HepG2 (cell line): ENCODE results near the gene PSORS1C2. TPM values are rescaled to one million over a fixed set of nuclear protein-coding genes. Genes with fewer than 3 reads are reported as not detected.
"Not testable (repeated sequence)": the region's sequence is repeated elsewhere in the genome, so short reads cannot be mapped to it uniquely, and the experiment has no call there.

ENCODE experiments used
- ATAC-seq: fragments of 200-7000 bp; cut with Tn5 transposase; 3 replicates; pipeline ENCODE4 v1.9.1; 2020; ENCODE audit warnings: mild to moderate bottlenecking, moderate library complexity
- BruUV-seq: library from RNA; stranded (reverse); fragments of 400-500 nt; replicated peaks from 2 replicates; lab custom pipeline; 2021; lab: Mats Ljungman, UMichigan
- CTCF ChIA-PET: fragments of 300-600 bp; formaldehyde crosslinking; extraction: SDS; loops from one replicate; lab custom pipeline; 2021; ENCODE audit warnings: low total read pairs, inconsistent platforms, low intra/inter-chr PET ratio; lab: Yijun Ruan, JAX
- POLR2A ChIA-PET: fragments of 350-600 bp; sonication (Branson Sonifier 250); formaldehyde crosslinking; loops from one replicate; lab custom pipeline; 2020; ENCODE audit warnings: antibody characterized with exemption, inconsistent platforms; lab: Yijun Ruan, JAX
- DNase-seq: peaks from one replicate; pipeline ENCODE4 v3.0.0-alpha.2; 2015; ENCODE audit warnings: low spot score
- FAIRE-seq: peaks from 3 replicates; lab custom pipeline; 2011; peaks lifted over from hg19 to GRCh38; lab: Jason Lieb, UNC
- H2AFZ ChIP-seq: one replicate; pipeline ENCODE4 v1.6.1; 2011; ENCODE audit warnings: low read length, inconsistent platforms
- H3K27ac ChIP-seq: fragments of 300-600 bp; 3 replicates; pipeline ENCODE4 v1.8.0; 2011; ENCODE audit warnings: mixed run types, mild to moderate bottlenecking, mixed read lengths, low read length, inconsistent platforms; ENCODE audit not compliant: insufficient read depth; ENCODE audit errors: extremely low read length
- H3K27me3 ChIP-seq, 2 experiments: fragments of 200-600 bp in 1 of 2; 2 replicates in 1 of 2; 3 replicates in 1 of 2; pipeline versions ENCODE4 v1.6.0 to v1.8.0; 2011; ENCODE audit warnings: low read length in 2 of 2, mild to moderate bottlenecking in 2 of 2, moderate library complexity in 2 of 2, inconsistent platforms in 1 of 2; ENCODE audit not compliant: insufficient read depth in 2 of 2, control insufficient read depth in 1 of 2
- H3K36me3 ChIP-seq, 2 experiments: fragments of 200-600 bp in 1 of 2; replicated peaks in 1 of 2; 2 replicates in 1 of 2; 3 replicates in 1 of 2; pipeline versions ENCODE4 v1.5.1 to v1.8.0; 2011; ENCODE audit warnings: low read length in 2 of 2, inconsistent platforms in 1 of 2; ENCODE audit not compliant: insufficient read depth in 2 of 2, control insufficient read depth in 1 of 2
- H3K4me1 ChIP-seq: 2 replicates; pipeline ENCODE4 v1.5.1; 2012; ENCODE audit warnings: low read length, inconsistent platforms; ENCODE audit not compliant: insufficient read depth
- H3K4me2 ChIP-seq: 2 replicates; pipeline ENCODE4 v1.6.0; 2011; ENCODE audit warnings: low read depth, low read length, inconsistent platforms
- H3K4me3 ChIP-seq, 3 experiments: fragments of 200-600 bp in 1 of 3; sonication (generic), shearing (Covaris generic) in 1 of 3; replicated peaks in 1 of 3; 2 replicates each; pipeline ENCODE4 v1.5.1; 2011 to 2016; ENCODE audit warnings: low read length in 3 of 3, inconsistent platforms in 2 of 3, low read depth in 2 of 3, mild to moderate bottlenecking in 2 of 3, control low read depth in 1 of 3, mixed read lengths in 1 of 3; ENCODE audit not compliant: insufficient read depth in 1 of 3
- H3K79me2 ChIP-seq: one replicate; pipeline ENCODE4 v1.6.1; 2011; ENCODE audit warnings: low read length, inconsistent platforms; ENCODE audit not compliant: insufficient read depth
- H3K9ac ChIP-seq: 2 replicates; pipeline ENCODE4 v1.6.0; 2011; ENCODE audit warnings: mild to moderate bottlenecking, low read depth, low read length, inconsistent platforms; ENCODE audit not compliant: insufficient read depth
- H3K9me3 ChIP-seq: 2 replicates; pipeline ENCODE4 v1.5.1; 2012; ENCODE audit warnings: mild to moderate bottlenecking, low read length
- H4K20me1 ChIP-seq: 2 replicates; pipeline ENCODE4 v1.6.0; 2011; ENCODE audit warnings: inconsistent platforms, mild to moderate bottlenecking, low read length, moderate library complexity; ENCODE audit not compliant: insufficient read depth
- CEBPB ChIP-seq: IDR thresholded peaks from 2 replicates; pipeline ENCODE4 v1.6.1; 2011; ENCODE audit warnings: low read depth, low read length, improper control_type of control experiment, borderline replicate concordance
- DMAP1 ChIP-seq: IDR thresholded peaks from 2 replicates; pipeline ENCODE4 v1.6.1; 2016
- FOXO1 ChIP-seq: sonication (generic); formaldehyde crosslinking; IDR thresholded peaks from 2 replicates; pipeline ENCODE4 v1.4.0; 2020; ENCODE audit warnings: missing genetic modification reagents
- HHEX ChIP-seq: IDR thresholded peaks from 2 replicates; pipeline ENCODE4 v1.6.1; 2016; ENCODE audit warnings: control low read depth
- MBNL3 ChIP-seq: fragments of 250-450 bp; sonication (Bioruptor Pico); conservative IDR thresholded peaks from 2 replicates; pipeline ENCODE4 v1.8.0; 2022; ENCODE audit warnings: mild to moderate bottlenecking, inconsistent platforms
- ZNF20 ChIP-seq: sonication (generic); formaldehyde crosslinking; IDR thresholded peaks from 2 replicates; pipeline ENCODE4 v1.4.0; 2020; ENCODE audit warnings: mild to moderate bottlenecking, moderate library complexity, missing genetic modification reagents
- WGBS: methylation state at CpG from one replicate; pipeline ENCODE4 v1.1.6; 2017; ENCODE audit warnings: low lambda C conversion rate; 5-methylcytosine and 5-hydroxymethylcytosine counted together
- in situ Hi-C: cut with HindIII; loops from 2 replicates; pipeline ENCODE4 v1.10.0; 2017; ENCODE audit warnings: low pct_unique_long_range_greater_than_20kb; ENCODE audit not compliant: extremely low pct_ligation_motif_present
- intact Hi-C: fragments of 100-400 bp; cut with micrococcal nuclease; formaldehyde crosslinking; loops from one replicate; pipeline ENCODE4 v1.10.0; 2022; ENCODE audit not compliant: unreplicated experiment
- polyA plus RNA-seq, 8 experiments: library from polyadenylated mRNA; depleted of rRNA in 3 of 8; stranded (reverse) in 7 of 8; unstranded in 1 of 8; fragments of >200 nt; fragmentation: Illumina TruSeq in 4 of 8; extraction: Trizol in 4 of 8; gene quantifications; 2 replicates each; pipeline versions ENCODE4 v1.2.1 to v1.2.3, GENCODE V29; 2011 to 2016; ENCODE audit warnings: low read depth in 4 of 8, missing spikeins in 1 of 8, mixed read lengths in 1 of 8; ENCODE audit not compliant: insufficient read depth in 1 of 8
- total RNA-seq, 5 experiments: library from RNA; depleted of rRNA; stranded (reverse); fragments of >200 nt; fragmentation: Illumina TruSeq; extraction: Trizol; gene quantifications; 2 replicates each; pipeline ENCODE4 v1.2.3, GENCODE V29; 2016; ENCODE audit warnings: low read depth in 1 of 5
- TF ChIP-seq, protein P1 (sequence below): sonication (generic); formaldehyde crosslinking; conservative IDR thresholded peaks from 2 replicates; pipeline ENCODE4 v1.4.0; 2020; ENCODE audit warnings: missing genetic modification reagents
- TF ChIP-seq, protein P2 (sequence below): IDR thresholded peaks from 2 replicates; pipeline ENCODE4 v1.6.1; 2018; ENCODE audit warnings: missing genetic modification reagents, mild to moderate bottlenecking, missing compliant biosample characterization

PSORS1C2 gene
- total and polyA plus RNA-seq, 2 of the 13 experiments (the other 11 are each of a cell fraction or from before 2014, with no cell fraction given) = not detected

DNA sequence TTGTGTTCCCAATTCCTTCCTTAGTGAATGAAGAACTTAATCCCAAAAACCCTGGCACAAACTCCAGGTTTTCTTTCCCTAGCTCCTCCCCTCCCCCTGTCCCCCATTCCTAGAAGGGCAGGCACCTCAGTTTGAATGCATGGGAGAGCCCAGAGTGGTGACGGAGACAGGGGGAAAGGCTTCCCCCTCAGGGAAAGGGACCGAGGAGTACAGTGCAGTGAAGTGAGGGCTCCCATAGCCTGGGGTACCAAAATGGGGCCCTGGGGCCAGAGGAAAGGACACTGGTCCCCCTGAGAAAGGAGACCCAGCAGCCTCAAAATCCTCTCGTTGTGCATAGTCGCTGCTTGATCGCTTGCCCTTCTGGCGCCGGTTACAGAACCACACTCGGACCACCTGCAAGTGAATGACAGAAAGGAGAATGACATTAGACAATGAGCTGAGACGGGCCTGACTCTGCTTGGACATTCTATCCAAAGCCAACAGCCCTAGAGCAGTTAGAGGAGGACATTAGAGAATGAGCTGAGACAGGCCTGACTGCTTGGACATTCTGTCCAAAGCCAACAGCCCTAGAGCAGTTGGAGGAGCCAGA is 25.7 kb upstream of the PSORS1C2 start:
- intact Hi-C loops, H3K79me2 ChIP-seq, FAIRE-seq, ATAC-seq, DNase-seq, H3K27ac ChIP-seq, H2AFZ ChIP-seq, H3K36me3 ChIP-seq, H3K9me3 ChIP-seq, POLR2A ChIA-PET, H3K4me3 ChIP-seq, H3K9ac ChIP-seq, H4K20me1 ChIP-seq, H3K4me2 ChIP-seq, in situ Hi-C loops, BruUV-seq, CTCF ChIA-PET, H3K27me3 ChIP-seq: not testable (repeated sequence)
- peaks cover 11% of the 10 kb centered on the region for H3K4me1 ChIP-seq
- 95% methylated on average over 9 of the region's 9 CpGs for WGBS

DNA sequence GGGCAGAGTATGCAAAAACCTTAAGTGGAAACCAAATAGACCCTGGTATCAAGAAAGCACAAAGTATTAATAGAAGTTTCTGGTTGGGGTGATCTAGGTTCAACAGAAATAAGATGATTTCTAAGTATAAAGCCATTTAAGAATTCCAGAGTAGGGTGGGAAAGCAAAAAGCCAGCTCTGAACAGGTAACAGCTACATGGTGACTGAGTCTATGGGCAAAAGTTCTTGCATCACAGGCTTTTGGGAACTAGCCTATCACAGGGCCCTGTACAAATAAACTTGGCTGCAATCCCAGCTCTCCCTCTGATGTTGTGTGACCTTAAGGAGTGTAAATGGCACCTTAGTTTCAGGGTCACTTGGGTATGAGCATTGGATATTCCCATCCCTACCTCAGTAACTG is 25.1 kb upstream of the PSORS1C2 start:
- Histone ChIP-seq H3K4me1 (peaks cover 18% of the 10 kb centered on the region), H3K9me3 (no peaks in the 10 kb centered on the region), H3K36me3 (peaks cover 6 to 8% of the 10 kb centered on the region in 2 experiments; a peak in 2 of 5 replicates), H3K4me2 (no peak overlapping the region), H3K9ac (no peak overlapping the region), H4K20me1 (no peaks in the 10 kb centered on the region), H3K27ac (no peak overlapping the region), H3K79me2 (no peaks in the 10 kb centered on the region), H2AFZ (no peak overlapping the region), H3K27me3 (no peaks in the 10 kb centered on the region), H3K4me3 (no peak overlapping the region)
- no peak for FAIRE-seq
- intact Hi-C loops (no loop called here), in situ Hi-C loops (no loop called here)
- no TSS peak for BruUV-seq
- DNase-seq = no peak
- ChIA-PET CTCF (no interaction called here), POLR2A (no interaction called here)
- no peak for ATAC-seq
- TF ChIP-seq DMAP1 (CRISPR knock-in tag) (no peak), MBNL3 (CRISPR knock-in tag) (no peak), HHEX (no peak), FOXO1 (CRISPR knock-in tag) (no peak), CEBPB (peak; percentile 1; the same call in 1 of the 2 replicates), ZNF20 (CRISPR knock-in tag) (no peak)
- TF ChIP-seq, protein P1, sequence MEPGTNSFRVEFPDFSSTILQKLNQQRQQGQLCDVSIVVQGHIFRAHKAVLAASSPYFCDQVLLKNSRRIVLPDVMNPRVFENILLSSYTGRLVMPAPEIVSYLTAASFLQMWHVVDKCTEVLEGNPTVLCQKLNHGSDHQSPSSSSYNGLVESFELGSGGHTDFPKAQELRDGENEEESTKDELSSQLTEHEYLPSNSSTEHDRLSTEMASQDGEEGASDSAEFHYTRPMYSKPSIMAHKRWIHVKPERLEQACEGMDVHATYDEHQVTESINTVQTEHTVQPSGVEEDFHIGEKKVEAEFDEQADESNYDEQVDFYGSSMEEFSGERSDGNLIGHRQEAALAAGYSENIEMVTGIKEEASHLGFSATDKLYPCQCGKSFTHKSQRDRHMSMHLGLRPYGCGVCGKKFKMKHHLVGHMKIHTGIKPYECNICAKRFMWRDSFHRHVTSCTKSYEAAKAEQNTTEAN (CRISPR knock-in tag) = no peak
- TF ChIP-seq, protein P2, sequence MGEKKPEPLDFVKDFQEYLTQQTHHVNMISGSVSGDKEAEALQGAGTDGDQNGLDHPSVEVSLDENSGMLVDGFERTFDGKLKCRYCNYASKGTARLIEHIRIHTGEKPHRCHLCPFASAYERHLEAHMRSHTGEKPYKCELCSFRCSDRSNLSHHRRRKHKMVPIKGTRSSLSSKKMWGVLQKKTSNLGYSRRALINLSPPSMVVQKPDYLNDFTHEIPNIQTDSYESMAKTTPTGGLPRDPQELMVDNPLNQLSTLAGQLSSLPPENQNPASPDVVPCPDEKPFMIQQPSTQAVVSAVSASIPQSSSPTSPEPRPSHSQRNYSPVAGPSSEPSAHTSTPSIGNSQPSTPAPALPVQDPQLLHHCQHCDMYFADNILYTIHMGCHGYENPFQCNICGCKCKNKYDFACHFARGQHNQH (CRISPR knock-in tag) = no peak
